H1 (cell line): ENCODE measurements around the gene SLC24A4. TPM values are rescaled to one million over a fixed set of nuclear protein-coding genes. Genes with fewer than 3 reads are reported as not detected.

Experiments
- CTCF ChIA-PET: fragments of 300-600 bp; sonication (Branson Sonifier 250); formaldehyde crosslinking; loops from one replicate; lab custom pipeline; 2021; ENCODE audit not compliant: partially characterized antibody; lab: Charles Lee
- POLR2A ChIA-PET: fragments of 300-600 bp; sonication (Branson Sonifier 250); formaldehyde crosslinking; loops from one replicate; lab custom pipeline; 2021; ENCODE audit warnings: inconsistent platforms; ENCODE audit not compliant: partially characterized antibody; lab: Charles Lee
- DNase-seq, 2 experiments: peaks; one replicate each; pipeline versions ENCODE4 v3.0.0 to v3.0.0-alpha.2; 2010 to 2022; ENCODE audit warnings: low spot score in 2 of 2, low read depth in 1 of 2, mixed read lengths in 1 of 2
- FAIRE-seq: peaks from 2 replicates; lab custom pipeline; 2011; peaks lifted over from hg19 to GRCh38; lab: Jason Lieb, UNC
- H2AFZ ChIP-seq: 2 replicates; pipeline ENCODE4 v1.8.1; 2012; ENCODE audit warnings: low read length, inconsistent platforms
- H2AK5ac ChIP-seq: 2 replicates; pipeline ENCODE4 v1.6.1; 2013; ENCODE audit warnings: low read depth, low read length
- H2BK120ac ChIP-seq: replicated peaks from 2 replicates; pipeline ENCODE3; 2013; ENCODE audit warnings: low read depth, low read length, inconsistent platforms
- H2BK12ac ChIP-seq: 2 replicates; pipeline ENCODE4 v1.6.1; 2013; ENCODE audit warnings: low read depth, low read length
- H2BK15ac ChIP-seq: 2 replicates; pipeline ENCODE4 v1.6.1; 2013; ENCODE audit warnings: low read length
- H2BK20ac ChIP-seq: 2 replicates; pipeline ENCODE4 v1.6.1; 2013; ENCODE audit warnings: low read length
- H2BK5ac ChIP-seq: 2 replicates; pipeline ENCODE4 v1.6.1; 2013; ENCODE audit warnings: low read depth, low read length
- H3K14ac ChIP-seq: 2 replicates; pipeline ENCODE4 v1.6.1; 2013; ENCODE audit warnings: inconsistent platforms; ENCODE audit not compliant: insufficient read length
- H3K18ac ChIP-seq: 2 replicates; pipeline ENCODE4 v1.6.1; 2013; ENCODE audit warnings: low read length; ENCODE audit errors: extremely low read depth
- H3K23ac ChIP-seq: 2 replicates; pipeline ENCODE4 v1.6.1; 2013; ENCODE audit warnings: inconsistent platforms; ENCODE audit not compliant: insufficient read length
- H3K23me2 ChIP-seq: 2 replicates; pipeline ENCODE4 v1.6.1; 2013; ENCODE audit warnings: low read depth, low read length
- H3K27ac ChIP-seq: 2 replicates; pipeline ENCODE4 v1.6.1; 2011; ENCODE audit warnings: low read depth, low read length, inconsistent platforms
- H3K27me3 ChIP-seq, 4 experiments: replicated peaks in 1 of 4; 1 replicate in 1 of 4; 2 replicates in 3 of 4; pipeline versions ENCODE4 v1.6.1 to v1.8.1; 2011 to 2013; ENCODE audit warnings: low read length in 3 of 4, mild to moderate bottlenecking in 3 of 4, inconsistent platforms in 2 of 4, mixed read lengths in 2 of 4, moderate library complexity in 1 of 4; ENCODE audit not compliant: control insufficient read depth in 3 of 4, insufficient read depth in 3 of 4; ENCODE audit errors: extremely low read depth in 1 of 4
- H3K36me3 ChIP-seq, 4 experiments: 2 replicates each; pipeline versions ENCODE4 v1.6.1 to v1.8.1; 2011 to 2013; ENCODE audit warnings: mild to moderate bottlenecking in 4 of 4, low read length in 3 of 4, moderate library complexity in 2 of 4, control low read depth in 1 of 4, inconsistent platforms in 1 of 4; ENCODE audit not compliant: insufficient read depth in 4 of 4, control insufficient read depth in 2 of 4
- H3K4ac ChIP-seq: replicated peaks from 2 replicates; pipeline ENCODE3; 2013; ENCODE audit warnings: low read length, low read depth, mixed read lengths, inconsistent platforms; ENCODE audit not compliant: insufficient read length
- H3K4me1 ChIP-seq, 4 experiments: replicated peaks in 1 of 4; 1 replicate in 1 of 4; 2 replicates in 3 of 4; pipeline versions ENCODE4 v1.6.1 to v1.8.1; 2011 to 2013; ENCODE audit warnings: low read length in 3 of 4, inconsistent platforms in 2 of 4, mixed read lengths in 1 of 4; ENCODE audit not compliant: insufficient read depth in 4 of 4, control insufficient read depth in 3 of 4
- H3K4me2 ChIP-seq, 2 experiments: 2 replicates each; pipeline versions ENCODE4 v1.6.1 to v1.8.1; 2011 to 2013; ENCODE audit warnings: low read depth in 2 of 2, low read length in 2 of 2, control low read depth in 1 of 2, inconsistent platforms in 1 of 2, mild to moderate bottlenecking in 1 of 2; ENCODE audit not compliant: insufficient read depth in 1 of 2
- H3K4me3 ChIP-seq, 4 experiments: fragments of 200-600, 300-600 bp in 1 of 4; sonication (generic), shearing (Covaris generic), sonication (Bioruptor Twin) in 1 of 4; 2 replicates each; pipeline versions ENCODE4 v1.5.1 to v1.8.1; 2011 to 2016; ENCODE audit warnings: low read length in 4 of 4, low read depth in 3 of 4, control low read depth in 2 of 4, inconsistent platforms in 2 of 4, mild to moderate bottlenecking in 2 of 4, mixed read lengths in 1 of 4, moderate library complexity in 1 of 4; ENCODE audit not compliant: insufficient read depth in 2 of 4; ENCODE audit errors: extremely low read depth in 1 of 4
- H3K56ac ChIP-seq: replicated peaks from 2 replicates; pipeline ENCODE3; 2013; ENCODE audit warnings: low read depth, mild to moderate bottlenecking, mixed read lengths, low read length, inconsistent platforms; ENCODE audit not compliant: insufficient read length
- H3K79me1 ChIP-seq: 2 replicates; pipeline ENCODE4 v1.6.1; 2013; ENCODE audit warnings: low read depth, low read length, control low read depth
- H3K79me2 ChIP-seq, 2 experiments: 2 replicates each; pipeline versions ENCODE4 v1.6.1 to v1.8.1; 2012 to 2013; ENCODE audit warnings: low read length in 2 of 2, mild to moderate bottlenecking in 2 of 2, inconsistent platforms in 1 of 2; ENCODE audit not compliant: insufficient read depth in 2 of 2, control insufficient read depth in 1 of 2
- H3K9ac ChIP-seq, 4 experiments: replicated peaks in 1 of 4; 1 replicate in 1 of 4; 2 replicates in 3 of 4; pipeline versions ENCODE4 v1.6.1 to v1.8.1; 2011 to 2013; ENCODE audit warnings: low read depth in 3 of 4, low read length in 3 of 4, control low read depth in 2 of 4, mild to moderate bottlenecking in 2 of 4, moderate library complexity in 2 of 4, inconsistent platforms in 1 of 4; ENCODE audit errors: extremely low read depth in 1 of 4
- H3K9me3 ChIP-seq, 2 experiments: 2 replicates each; pipeline versions ENCODE4 v1.6.1 to v1.8.1; 2012 to 2013; ENCODE audit warnings: mild to moderate bottlenecking in 2 of 2, moderate library complexity in 2 of 2, control low read depth in 1 of 2, inconsistent platforms in 1 of 2, low read depth in 1 of 2, low read length in 1 of 2, mixed read lengths in 1 of 2; ENCODE audit not compliant: insufficient read depth in 2 of 2
- H4K20me1 ChIP-seq, 2 experiments: replicated peaks in 1 of 2; 2 replicates each; pipeline versions ENCODE3 to v1.8.1; 2011 to 2013; ENCODE audit warnings: inconsistent platforms in 2 of 2, low read length in 2 of 2, mild to moderate bottlenecking in 1 of 2; ENCODE audit not compliant: insufficient read depth in 2 of 2, control insufficient read depth in 1 of 2
- H4K5ac ChIP-seq: 2 replicates; pipeline ENCODE4 v1.6.1; 2013; ENCODE audit warnings: low read length, low read depth, mixed read lengths, inconsistent platforms; ENCODE audit not compliant: insufficient read length
- H4K8ac ChIP-seq: 2 replicates; pipeline ENCODE4 v1.8.0; 2013; ENCODE audit warnings: mild to moderate bottlenecking, moderate library complexity, low read length, inconsistent platforms; ENCODE audit not compliant: insufficient read depth; ENCODE audit errors: extremely low read depth
- H4K91ac ChIP-seq: replicated peaks from 2 replicates; pipeline ENCODE3; 2013; ENCODE audit warnings: low read length, mixed read lengths, inconsistent platforms; ENCODE audit not compliant: insufficient read length
- SP4 ChIP-seq: IDR thresholded peaks from 2 replicates; pipeline ENCODE4 v1.6.1; 2012; ENCODE audit warnings: low read length, inconsistent platforms
- WGBS, 2 experiments: shearing (Covaris generic) in 1 of 2; methylation state at CpG; one replicate each; pipeline versions ENCODE4 v1.1.6 to v1.1.7; 2013 to 2015; ENCODE audit warnings: low lambda C conversion rate in 2 of 2, mixed read lengths in 2 of 2, inconsistent platforms in 1 of 2, low coverage in 1 of 2, missing lambda C conversion rate in 1 of 2; ENCODE audit not compliant: insufficient replicate concordance in 2 of 2, insufficient coverage in 1 of 2, insufficient read length in 1 of 2; ENCODE audit errors: extremely low coverage in 1 of 2, missing lambda C conversion rate in 1 of 2; 5-methylcytosine and 5-hydroxymethylcytosine counted together
- polyA plus RNA-seq, 7 experiments: library from polyadenylated mRNA; depleted of rRNA in 3 of 7; stranded (reverse) in 5 of 7; unstranded in 2 of 7; fragments of >200 nt in 5 of 7; fragments of 200-250 nt in 2 of 7; gene quantifications; 1 replicate in 5 of 7; 2 replicates in 1 of 7; 4 replicates in 1 of 7; pipeline versions ENCODE4 v1.2.1 to v1.2.3, GENCODE V29; 2011 to 2013; ENCODE audit warnings: missing spikeins in 2 of 7, mixed read lengths in 2 of 7
- total RNA-seq: library from RNA; stranded (reverse); fragmentation: NEBNext Ultra II Directional; extraction: Animal tissue kit (Norgen Biotek cat#: 25700); gene quantifications from 2 replicates; pipeline ENCODE4 v1.2.1, GENCODE V29; 2021

The SLC24A4 gene
- total and polyA plus RNA-seq, 2 of the 8 experiments (the other 6 are each of a cell fraction or from before 2014, with no cell fraction given): 0.27 to 0.89 TPM

DNA sequence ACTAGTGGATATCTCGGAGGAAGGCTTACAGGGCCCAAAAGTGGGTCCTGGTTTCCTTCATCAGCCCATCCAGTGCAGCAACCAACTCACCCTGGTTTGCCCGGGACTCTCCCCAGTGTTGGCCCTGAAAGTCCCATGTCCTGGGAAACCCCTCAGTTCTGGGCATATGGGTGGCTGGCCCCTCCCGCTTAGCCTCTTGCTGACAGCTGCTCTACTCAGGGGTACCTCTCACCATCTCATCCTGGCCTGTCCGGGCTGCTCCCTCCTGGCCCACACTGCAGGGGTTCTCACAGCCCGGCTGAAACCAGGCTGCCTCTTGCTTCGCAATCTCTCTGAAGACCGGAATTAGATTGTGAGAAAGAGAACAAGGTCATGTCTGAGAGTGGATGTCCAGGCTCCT, 48.9 kb upstream of the SLC24A4 start:
- DNase-seq (no peak), FAIRE-seq (no peak)
- no peak overlapping the region for H4K8ac ChIP-seq
- no peaks in the 10 kb centered on the region for H3K4me1 ChIP-seq
- no peak overlapping the region for H2BK12ac ChIP-seq
- 82% methylated on average over 7 of the region's 7 CpGs; no CpG with 5 or more reads in 1 of the 2 experiments for WGBS, 2 experiments
- POLR2A ChIA-PET: interaction anchor here (0.7 kb wide), 1 partner anchor 9 kb away, joined by 3 read pairs; no protein-coding TSS in a partner anchor
- no peaks in the 10 kb centered on the region for H3K36me3 ChIP-seq
- no peaks in the 10 kb centered on the region for H3K79me1 ChIP-seq
- H4K20me1 ChIP-seq: no peaks in the 10 kb centered on the region
- no peak overlapping the region for H3K4me2 ChIP-seq
- no peak overlapping the region for H3K14ac ChIP-seq
- H2BK20ac ChIP-seq: no peak overlapping the region
- no peak overlapping the region for H2AK5ac ChIP-seq
- no peak overlapping the region for H3K27ac ChIP-seq
- no peak overlapping the region for H3K56ac ChIP-seq
- H3K9me3 ChIP-seq: no peaks in the 10 kb centered on the region
- no peak overlapping the region for H3K18ac ChIP-seq
- H2BK120ac ChIP-seq: no peak overlapping the region
- no peak overlapping the region for H4K5ac ChIP-seq
- no peak overlapping the region for H3K23ac ChIP-seq
- H3K4ac ChIP-seq: no peak overlapping the region
- CTCF ChIA-PET: interaction anchor here (1.2 kb wide), 1 partner anchor 78 kb away, joined by 3 read pairs; no protein-coding TSS in a partner anchor
- no peak for TF ChIP-seq SP4
- H4K91ac ChIP-seq: no peak overlapping the region
- H3K79me2 ChIP-seq: no peaks in the 10 kb centered on the region
- no peak overlapping the region for H2BK15ac ChIP-seq
- H2BK5ac ChIP-seq: no peak overlapping the region
- no peak overlapping the region for H2AFZ ChIP-seq
- H3K9ac ChIP-seq: no peak overlapping the region
- no peaks in the 10 kb centered on the region; the same call in 1 of the 2 replicates for H3K23me2 ChIP-seq
- no peaks in the 10 kb centered on the region for H3K27me3 ChIP-seq
- no peak overlapping the region for H3K4me3 ChIP-seq
